ENCODE results near the gene ITGAD.

DNA sequence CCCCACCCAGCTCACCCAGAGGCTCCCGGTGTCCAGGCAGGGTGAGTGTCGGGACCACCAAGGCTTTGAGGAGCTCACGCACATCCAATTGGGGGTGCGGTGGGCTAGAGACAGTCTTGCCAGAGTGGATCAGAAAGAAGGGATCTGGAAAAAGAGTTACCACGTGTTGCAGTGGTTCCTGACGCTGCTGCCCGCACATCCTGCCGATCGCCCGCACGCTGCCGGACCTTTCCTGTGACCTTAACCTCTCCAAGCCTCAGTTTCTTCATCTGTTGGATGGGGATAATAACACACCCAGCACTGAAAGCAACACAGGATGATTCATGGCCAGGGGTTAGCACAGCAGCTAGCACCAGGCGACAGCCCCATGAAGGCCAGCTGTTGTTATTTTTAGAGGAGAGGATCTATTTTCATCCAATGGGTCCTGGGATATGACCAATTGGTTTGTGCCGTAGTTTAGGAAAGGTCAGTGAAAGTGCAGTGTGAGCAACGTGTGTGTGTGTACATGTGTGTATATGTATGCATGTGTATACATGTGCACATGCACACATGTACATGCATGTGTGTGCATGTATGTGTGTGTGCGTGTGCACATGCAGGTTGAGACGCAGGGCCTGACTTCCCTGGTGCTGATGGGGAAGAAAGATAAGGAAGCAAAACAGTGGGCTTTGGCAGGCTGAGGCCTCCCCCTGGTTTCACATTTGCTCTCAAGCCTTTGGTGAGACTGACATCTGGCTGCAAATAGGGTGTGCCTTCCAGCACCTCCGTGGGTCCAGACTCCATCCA lies 35.6 kb upstream of the ITGAD start:
- TF ChIP-seq CTCF (IDR thresholded peaks at IDR 0.05) (no peak), EZH2 (IDR thresholded peaks at IDR 0.05; ENCODE audit: borderline replicate concordance, insufficient read depth, low read depth, low read length, poor library complexity, severe bottlenecking) (no peak)
